Osteoblast (primary cell): Measurements from ENCODE around the gene LYRM7. TPM values are rescaled to one million over a fixed set of nuclear protein-coding genes. Genes with fewer than 3 reads are reported as not detected.

Experiments used
- DNase-seq: peaks from one replicate; pipeline ENCODE4 v3.0.0; 2011; ENCODE audit warnings: low spot score, mixed read lengths; ENCODE audit not compliant: insufficient read length; ENCODE audit errors: missing footprints
- H2AFZ ChIP-seq: 2 replicates; pipeline ENCODE4 v1.6.0; 2011; ENCODE audit warnings: mild to moderate bottlenecking, low read length
- H3K27ac ChIP-seq: 2 replicates; pipeline ENCODE4 v1.5.1; 2011; ENCODE audit warnings: mild to moderate bottlenecking, low read depth, low read length, moderate library complexity
- H3K27me3 ChIP-seq: 2 replicates; pipeline ENCODE4 v1.6.0; 2012; ENCODE audit warnings: mild to moderate bottlenecking, control low read depth, inconsistent platforms, low read length, moderate library complexity; ENCODE audit not compliant: insufficient read depth
- H3K36me3 ChIP-seq: 2 replicates; pipeline ENCODE4 v1.5.1; 2011; ENCODE audit warnings: mild to moderate bottlenecking, low read length, control low read depth, moderate library complexity; ENCODE audit not compliant: insufficient read depth
- H3K4me1 ChIP-seq: 2 replicates; pipeline ENCODE4 v1.5.1; 2011; ENCODE audit warnings: mild to moderate bottlenecking, low read length, control low read depth, moderate library complexity; ENCODE audit not compliant: insufficient read depth
- H3K4me2 ChIP-seq: 2 replicates; pipeline ENCODE4 v1.6.0; 2011; ENCODE audit warnings: mild to moderate bottlenecking, low read length; ENCODE audit not compliant: insufficient read depth
- H3K4me3 ChIP-seq: fragments of 200-600 bp; sonication (generic); 3 replicates; pipeline ENCODE4 v1.5.1; 2012; ENCODE audit warnings: mild to moderate bottlenecking, low read length, inconsistent platforms; ENCODE audit not compliant: insufficient read depth
- H3K79me2 ChIP-seq: 2 replicates; pipeline ENCODE4 v1.6.0; 2012; ENCODE audit warnings: mild to moderate bottlenecking, low read length, control low read depth, inconsistent platforms; ENCODE audit not compliant: insufficient read depth
- H3K9me3 ChIP-seq: 2 replicates; pipeline ENCODE4 v1.5.1; 2011; ENCODE audit warnings: low read depth, low read length, control low read depth
- H4K20me1 ChIP-seq: 2 replicates; pipeline ENCODE4 v1.6.0; 2012; ENCODE audit warnings: mild to moderate bottlenecking, low read length, control low read depth; ENCODE audit not compliant: insufficient read depth
- total RNA-seq: library from RNA; depleted of rRNA; stranded (reverse); fragments of >200 nt; gene quantifications from 2 replicates; pipeline ENCODE4 v1.2.3, GENCODE V29; 2012
- TF ChIP-seq, protein P1 (sequence below): IDR thresholded peaks from 2 replicates; pipeline ENCODE4 v1.5.1; 2011; ENCODE audit warnings: mild to moderate bottlenecking, low read depth, low read length, moderate library complexity; ENCODE audit errors: extremely low read depth

The LYRM7 gene
- total RNA-seq, 1 donor = 4.7 TPM

DNA sequence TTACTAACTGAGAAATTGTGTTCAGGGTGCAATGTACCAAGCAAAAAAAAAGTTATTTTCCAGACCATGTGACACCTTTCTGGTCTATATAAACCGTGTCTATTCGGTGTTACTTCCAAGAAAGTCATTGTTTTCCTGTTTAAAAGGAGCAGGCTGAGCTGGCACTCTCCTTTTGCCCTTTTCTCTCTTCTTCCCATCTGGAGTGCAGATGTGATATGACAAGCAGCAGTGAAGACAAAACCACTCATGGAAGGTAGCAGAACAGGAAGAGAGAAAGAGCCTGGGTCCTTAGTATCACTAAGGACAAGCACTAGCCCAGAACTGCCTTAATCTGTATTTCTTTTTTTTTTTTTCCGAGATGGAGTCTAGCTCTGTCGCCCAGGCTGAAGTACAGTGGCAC lies 25.6 kb downstream of the LYRM7 start:
- DNase-seq = no peak
- TF ChIP-seq, protein P1, sequence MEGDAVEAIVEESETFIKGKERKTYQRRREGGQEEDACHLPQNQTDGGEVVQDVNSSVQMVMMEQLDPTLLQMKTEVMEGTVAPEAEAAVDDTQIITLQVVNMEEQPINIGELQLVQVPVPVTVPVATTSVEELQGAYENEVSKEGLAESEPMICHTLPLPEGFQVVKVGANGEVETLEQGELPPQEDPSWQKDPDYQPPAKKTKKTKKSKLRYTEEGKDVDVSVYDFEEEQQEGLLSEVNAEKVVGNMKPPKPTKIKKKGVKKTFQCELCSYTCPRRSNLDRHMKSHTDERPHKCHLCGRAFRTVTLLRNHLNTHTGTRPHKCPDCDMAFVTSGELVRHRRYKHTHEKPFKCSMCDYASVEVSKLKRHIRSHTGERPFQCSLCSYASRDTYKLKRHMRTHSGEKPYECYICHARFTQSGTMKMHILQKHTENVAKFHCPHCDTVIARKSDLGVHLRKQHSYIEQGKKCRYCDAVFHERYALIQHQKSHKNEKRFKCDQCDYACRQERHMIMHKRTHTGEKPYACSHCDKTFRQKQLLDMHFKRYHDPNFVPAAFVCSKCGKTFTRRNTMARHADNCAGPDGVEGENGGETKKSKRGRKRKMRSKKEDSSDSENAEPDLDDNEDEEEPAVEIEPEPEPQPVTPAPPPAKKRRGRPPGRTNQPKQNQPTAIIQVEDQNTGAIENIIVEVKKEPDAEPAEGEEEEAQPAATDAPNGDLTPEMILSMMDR = no peak
- H2AFZ ChIP-seq = no peak overlapping the region

DNA sequence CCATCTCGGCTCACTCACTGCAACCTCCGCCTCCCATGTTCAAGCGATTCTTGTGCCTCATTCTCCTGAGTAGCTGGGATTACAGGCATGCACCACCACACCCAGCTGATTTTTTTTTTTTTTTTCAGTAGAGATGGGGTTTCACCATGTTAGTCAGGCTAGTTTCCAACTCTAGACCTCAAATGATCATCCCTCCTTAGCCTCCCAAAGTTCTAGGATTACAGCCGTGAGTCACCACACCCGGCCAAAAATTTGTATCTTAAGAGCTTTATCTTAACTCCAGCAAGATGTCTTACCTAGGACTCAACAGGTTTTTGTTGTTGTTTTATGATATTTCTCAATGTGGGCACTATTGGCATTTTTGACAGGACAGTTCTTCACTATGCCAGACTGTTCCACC lies 27.9 kb downstream of the LYRM7 start:
- H3K4me1 ChIP-seq = no peaks in the 10 kb centered on the region
- H3K36me3 ChIP-seq = no peaks in the 10 kb centered on the region
- H3K9me3 ChIP-seq = no peaks in the 10 kb centered on the region
- TF ChIP-seq, protein P1 = no peak
- no peak overlapping the region for H3K4me2 ChIP-seq
- no peaks in the 10 kb centered on the region for H3K27me3 ChIP-seq
- no peak overlapping the region for H2AFZ ChIP-seq
- DNase-seq = no peak
- no peak overlapping the region for H3K4me3 ChIP-seq
- H3K79me2 ChIP-seq = no peaks in the 10 kb centered on the region
- H3K27ac ChIP-seq = no peak overlapping the region
- no peaks in the 10 kb centered on the region for H4K20me1 ChIP-seq

More for the DNA sequence above, 25.6 kb downstream of the LYRM7 start:
- no peak overlapping the region for H3K4me2 ChIP-seq
- no peaks in the 10 kb centered on the region for H4K20me1 ChIP-seq
- H3K27ac ChIP-seq = no peak overlapping the region
- no peak overlapping the region for H3K4me3 ChIP-seq
- no peaks in the 10 kb centered on the region for H3K4me1 ChIP-seq
- H3K36me3 ChIP-seq = no peaks in the 10 kb centered on the region
- no peaks in the 10 kb centered on the region for H3K27me3 ChIP-seq
- no peaks in the 10 kb centered on the region for H3K9me3 ChIP-seq
- H3K79me2 ChIP-seq = no peaks in the 10 kb centered on the region

DNA sequence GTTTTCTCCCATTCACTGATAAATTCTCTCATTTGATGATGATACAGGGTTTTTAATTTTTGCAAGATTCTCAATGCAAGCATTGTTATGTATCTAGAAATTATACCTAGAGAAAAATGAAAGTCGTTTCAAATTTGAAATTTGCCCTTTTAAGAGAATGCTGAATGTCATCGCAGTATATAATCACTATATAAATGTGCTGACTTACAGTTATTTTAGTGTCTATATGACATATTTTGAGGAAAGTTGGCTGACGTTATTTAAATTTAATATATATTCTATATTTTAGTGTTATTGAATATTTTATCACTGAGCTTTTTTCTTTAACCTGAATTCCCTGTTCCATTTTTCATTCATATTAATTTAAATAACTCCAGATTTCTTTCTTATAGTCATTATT lies 29.8 kb downstream of the LYRM7 start:
- H3K79me2 ChIP-seq = no peaks in the 10 kb centered on the region
- no peaks in the 10 kb centered on the region for H4K20me1 ChIP-seq
- H3K4me1 ChIP-seq = no peaks in the 10 kb centered on the region
- H3K4me2 ChIP-seq = no peak overlapping the region
- H3K9me3 ChIP-seq = no peaks in the 10 kb centered on the region
- no peak overlapping the region for H3K4me3 ChIP-seq
- H3K36me3 ChIP-seq = no peaks in the 10 kb centered on the region
- no peak overlapping the region for H2AFZ ChIP-seq
- no peak for DNase-seq
- no peak overlapping the region for H3K27ac ChIP-seq
- H3K27me3 ChIP-seq = no peaks in the 10 kb centered on the region
- TF ChIP-seq, protein P1 = no peak

DNA sequence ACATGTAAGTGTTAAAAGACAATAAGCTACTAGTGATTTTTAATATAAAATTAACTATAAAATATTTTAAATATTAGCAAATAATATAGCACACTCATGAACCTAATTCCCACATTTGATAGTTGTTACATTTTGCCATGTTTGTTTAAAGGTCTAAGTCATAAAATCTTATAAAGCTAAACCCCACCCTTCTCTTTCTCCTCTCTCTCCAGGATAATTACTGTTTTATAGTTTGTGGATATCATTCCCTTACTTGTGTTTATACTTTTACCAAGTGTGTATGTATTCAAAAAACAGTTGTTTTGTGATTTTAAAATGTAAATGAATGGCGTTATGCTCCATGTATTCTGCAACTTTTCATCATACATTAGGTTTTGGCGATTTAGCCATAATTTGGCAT lies 34.2 kb downstream of the LYRM7 start:
- Histone ChIP-seq H3K27me3 (no peaks in the 10 kb centered on the region), H4K20me1 (no peaks in the 10 kb centered on the region)

More for the DNA sequence above, 34.2 kb downstream of the LYRM7 start:
- H3K4me2 ChIP-seq = no peak overlapping the region
- H3K36me3 ChIP-seq = no peaks in the 10 kb centered on the region
- no peaks in the 10 kb centered on the region for H3K4me1 ChIP-seq
- TF ChIP-seq, protein P1 = no peak
- DNase-seq = no peak
- no peak overlapping the region for H3K27ac ChIP-seq
- H3K4me3 ChIP-seq = no peak overlapping the region
- no peak overlapping the region for H2AFZ ChIP-seq
- H3K79me2 ChIP-seq = no peaks in the 10 kb centered on the region
- H3K9me3 ChIP-seq = no peaks in the 10 kb centered on the region
